GM19238 (cell line): ENCODE results near the gene ZFHX3.

ENCODE experiments used
- DNase-seq: peaks from one replicate; pipeline ENCODE4 v3.0.0; 2011; ENCODE audit warnings: low spot score; ENCODE audit not compliant: insufficient read length

ZFHX3 gene

DNA sequence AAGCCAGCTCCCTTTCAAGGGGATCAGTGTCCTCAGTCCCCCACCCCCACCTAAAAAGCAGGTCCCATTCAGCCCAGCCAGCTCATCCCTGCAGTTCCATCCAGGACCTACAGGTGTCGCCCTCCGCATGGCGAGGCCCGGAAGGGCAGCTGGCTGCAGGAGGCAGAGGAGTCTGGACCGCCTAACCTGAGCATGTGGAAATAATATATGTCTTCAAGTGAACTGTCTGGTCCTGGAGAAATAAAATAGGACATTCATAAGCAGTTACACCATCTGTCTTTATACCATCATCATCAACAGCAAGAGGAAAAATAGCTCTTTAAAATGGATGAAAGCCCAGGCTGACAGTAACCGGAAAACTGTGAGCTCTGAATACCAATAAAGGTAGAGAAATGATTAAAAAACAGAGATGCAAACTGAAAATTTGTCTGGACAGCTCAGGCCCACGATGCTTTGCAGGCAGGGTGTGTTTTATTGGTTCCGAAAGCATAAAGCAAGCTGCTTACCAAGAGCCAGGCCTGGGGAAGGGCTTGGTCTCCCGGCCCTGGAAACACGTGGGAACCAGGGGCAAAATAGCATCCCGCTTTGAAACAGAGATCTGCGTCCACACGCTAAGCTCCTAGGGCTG lies 215.2 kb downstream of the ZFHX3 start:
- peak; percentile 59 for DNase-seq

DNA sequence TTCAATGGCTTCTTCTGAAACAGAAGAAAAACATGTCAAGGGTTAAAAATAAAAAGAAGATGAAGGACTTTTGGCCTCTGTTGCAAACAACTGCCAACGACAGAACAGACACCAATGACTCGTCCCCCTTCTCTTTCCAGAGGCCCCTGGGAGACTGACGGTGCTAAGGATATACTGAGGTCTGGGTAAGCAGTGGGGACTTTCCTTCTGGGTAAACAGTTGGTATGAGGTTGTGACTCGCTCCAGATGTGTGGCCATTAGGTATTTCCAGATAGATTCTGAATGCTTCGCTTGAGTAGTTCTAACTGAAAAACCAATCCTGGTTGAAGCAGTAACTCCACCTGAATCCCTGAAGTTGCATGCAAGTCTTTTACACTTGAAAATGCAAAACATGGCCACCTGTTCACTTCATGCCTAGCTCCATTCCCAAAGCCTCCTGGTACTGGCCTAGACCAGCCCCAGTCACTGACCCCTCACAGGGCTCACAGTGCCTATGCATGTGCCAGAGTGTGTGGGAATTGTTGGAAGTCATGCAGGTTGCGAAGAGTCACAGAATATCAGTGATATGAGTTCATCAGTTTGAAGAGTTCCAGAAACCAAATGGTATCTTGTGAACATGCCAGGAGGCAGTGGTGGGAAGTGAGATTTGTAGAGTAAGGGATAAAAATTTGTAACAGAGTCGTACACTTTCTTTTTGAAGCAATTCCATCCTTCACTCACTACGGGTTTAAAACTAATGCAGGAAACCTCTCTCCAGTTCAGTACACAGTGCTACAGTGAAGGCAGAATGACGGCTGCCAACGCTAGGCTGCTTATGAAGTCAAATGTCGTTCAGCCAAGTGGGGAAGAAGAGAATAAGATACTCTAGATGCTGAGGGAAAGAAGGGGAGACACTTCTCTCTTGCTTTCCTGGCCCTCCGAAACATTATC lies 217.8 kb downstream of the ZFHX3 start:
- no peak for DNase-seq

DNA sequence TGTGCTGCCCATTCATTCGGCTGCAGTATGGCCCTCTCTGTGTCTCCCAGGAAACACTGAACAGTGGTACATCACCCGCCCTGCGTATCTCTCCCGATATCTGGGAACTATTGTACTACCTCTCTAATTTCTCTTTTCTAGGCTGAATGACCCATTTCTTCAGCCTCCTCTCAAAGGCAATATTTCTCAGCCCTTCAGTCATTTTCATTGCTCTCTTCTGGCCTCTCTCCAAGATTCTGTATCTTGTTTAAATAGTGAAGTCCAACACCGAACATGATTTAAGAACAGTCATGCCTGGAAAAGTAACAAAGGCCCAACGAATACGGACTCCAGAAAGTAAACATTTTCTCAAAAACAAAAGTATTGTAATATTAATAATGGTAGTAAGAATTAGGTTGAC lies 220.1 kb downstream of the ZFHX3 start:
- no peak for DNase-seq

DNA sequence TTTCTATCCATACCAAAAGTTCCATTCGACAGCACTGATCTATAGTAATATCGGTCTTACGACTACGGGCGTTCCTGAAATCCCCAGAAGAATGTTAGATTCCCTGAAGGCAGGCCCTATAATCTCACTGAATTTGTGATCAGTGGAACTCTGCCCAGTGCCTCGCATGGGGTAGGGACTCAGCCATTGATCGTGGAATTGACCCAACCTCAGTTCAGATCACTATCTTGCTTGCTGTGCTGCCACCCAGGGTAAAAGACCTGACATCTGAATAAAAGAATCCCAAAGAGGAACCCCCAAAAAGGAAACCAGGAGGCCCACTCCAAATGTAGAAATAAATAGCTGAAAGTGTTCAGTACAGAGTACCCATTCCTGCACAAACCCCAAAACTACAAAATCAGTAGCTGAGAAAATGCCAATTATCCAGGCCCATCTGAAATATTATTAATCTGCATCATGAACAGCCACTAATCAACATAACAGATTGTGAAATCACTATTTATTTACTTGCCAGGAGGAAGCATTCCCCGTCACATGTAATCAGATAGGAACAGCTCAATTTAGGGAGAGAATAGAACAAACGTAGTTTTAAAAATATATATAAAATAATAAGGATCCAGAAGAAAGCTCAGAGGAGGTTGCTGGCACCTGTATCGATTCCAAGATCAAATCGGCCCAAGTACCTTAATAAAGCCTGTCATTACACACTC lies 221.9 kb downstream of the ZFHX3 start:
- no peak for DNase-seq

DNA sequence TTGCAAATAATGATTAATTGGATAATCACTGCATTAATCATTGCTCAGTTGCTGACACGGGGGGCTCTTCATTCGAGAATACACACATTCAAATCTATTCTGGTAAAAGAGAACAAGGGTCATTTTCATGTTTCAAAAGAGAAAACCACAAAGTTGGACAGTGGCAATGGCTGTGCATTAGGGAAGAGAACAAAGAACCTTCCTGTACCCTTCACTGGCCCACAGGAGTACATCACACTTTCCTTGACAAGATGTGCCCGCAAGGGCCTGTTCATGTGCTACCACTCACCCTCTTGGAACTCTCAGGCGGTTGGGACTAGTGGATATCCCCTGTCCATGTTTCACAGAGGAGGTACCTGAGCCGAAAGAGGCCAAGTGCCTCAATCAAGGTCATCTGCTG lies 223.2 kb downstream of the ZFHX3 start:
- DNase-seq, result no peak

DNA sequence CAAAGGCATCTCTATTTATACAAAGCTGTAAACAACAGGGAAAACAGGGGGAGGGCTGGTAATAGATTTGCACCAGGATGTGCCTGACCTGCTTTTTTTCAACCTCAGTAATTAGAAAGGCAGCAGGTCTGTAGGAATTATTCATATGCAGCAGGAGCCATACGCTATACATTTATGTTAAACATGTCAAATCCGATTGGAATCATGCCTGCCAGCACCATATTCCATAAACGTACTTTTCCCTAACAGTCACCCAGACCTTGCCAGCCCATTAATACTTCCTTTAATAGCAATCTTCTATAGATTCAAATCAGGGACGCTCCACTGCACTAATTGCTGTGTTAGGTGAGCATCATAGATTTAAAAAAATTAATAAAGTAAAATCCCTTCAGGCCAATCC lies 223.9 kb downstream of the ZFHX3 start:
- no peak for DNase-seq

DNA sequence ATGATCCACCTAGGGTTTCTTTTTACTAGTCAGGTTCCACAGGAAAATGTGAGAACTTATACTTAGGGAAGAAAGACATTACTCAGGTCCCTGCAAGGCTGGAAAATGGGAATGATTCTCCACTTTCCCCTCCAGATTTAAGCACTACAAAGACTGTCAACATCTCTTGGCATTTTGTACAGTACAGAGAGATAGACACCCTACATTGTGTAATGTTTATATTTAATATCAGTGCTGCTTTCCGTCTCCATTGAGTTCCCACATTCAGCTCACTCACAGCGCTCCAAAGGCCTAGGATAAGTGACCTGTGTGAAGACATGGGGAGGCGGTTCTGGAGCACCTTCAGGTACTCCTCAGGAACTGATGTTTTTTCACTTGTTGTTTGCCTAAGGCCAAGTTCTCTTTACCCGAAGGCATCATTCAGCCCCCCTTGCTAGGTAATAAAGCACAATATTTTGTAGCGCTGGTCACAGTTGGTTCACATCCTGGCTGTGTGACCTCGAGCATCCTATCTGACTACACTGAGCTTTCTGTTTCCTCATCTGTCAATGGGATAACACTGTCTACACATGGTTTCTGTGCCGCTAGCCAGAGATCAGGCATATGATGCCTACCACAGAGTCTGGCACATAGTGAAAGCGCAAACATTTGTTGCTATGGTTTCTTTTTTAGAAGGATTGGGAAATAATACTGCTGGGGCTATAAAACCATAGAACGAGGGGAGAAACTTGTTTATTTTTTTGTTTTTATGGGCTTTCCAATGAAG lies 226.6 kb downstream of the ZFHX3 start:
- no peak for DNase-seq

DNA sequence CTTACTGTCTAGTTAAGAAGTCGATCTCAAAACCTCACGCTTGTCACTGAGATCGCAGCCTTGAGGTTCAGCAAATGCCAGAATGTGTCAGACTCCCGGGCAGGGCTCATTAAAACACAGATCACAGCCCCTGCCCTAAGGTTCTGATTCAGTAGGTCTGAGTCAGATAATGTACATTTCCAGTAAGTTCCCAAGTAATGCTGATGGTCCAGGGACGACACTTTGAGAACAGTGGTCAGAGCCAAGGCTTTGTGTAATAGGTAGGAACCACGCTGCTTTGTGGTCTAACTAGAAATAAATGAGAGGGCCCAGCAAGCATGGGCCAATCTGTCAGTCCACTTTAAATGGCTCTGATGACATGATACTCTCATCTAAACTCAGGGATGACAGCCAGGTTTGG lies 228.6 kb downstream of the ZFHX3 start:
- no peak for DNase-seq

DNA sequence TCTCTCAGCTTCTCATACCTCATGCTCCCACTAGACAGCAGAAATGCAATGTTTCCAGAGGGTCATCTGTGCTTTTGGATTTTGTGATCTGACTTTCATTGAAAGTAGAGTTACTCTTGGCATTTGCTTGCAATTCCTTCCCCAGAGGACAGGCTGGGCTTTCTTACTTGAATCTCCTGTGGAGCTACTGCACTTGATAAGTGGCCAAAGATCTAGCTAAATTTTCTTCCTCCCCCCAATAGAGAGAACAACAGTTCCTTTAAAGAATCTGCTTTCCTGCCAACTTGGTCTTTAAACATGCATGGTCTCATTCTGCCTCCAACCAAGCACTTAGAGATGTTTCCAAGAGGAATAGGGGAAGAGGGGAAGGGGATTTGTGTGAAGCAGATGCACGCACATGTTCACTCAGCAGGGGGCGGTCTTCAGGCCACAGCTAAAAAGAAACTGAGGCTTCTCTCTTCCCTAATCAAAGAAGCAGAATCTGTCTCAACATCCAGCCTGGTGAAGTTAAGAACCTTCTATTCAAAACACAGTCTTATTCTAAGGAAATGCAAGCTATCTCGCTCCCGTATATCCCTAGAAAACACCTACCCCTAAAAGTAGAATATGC lies 229.6 kb downstream of the ZFHX3 start:
- no peak for DNase-seq

DNA sequence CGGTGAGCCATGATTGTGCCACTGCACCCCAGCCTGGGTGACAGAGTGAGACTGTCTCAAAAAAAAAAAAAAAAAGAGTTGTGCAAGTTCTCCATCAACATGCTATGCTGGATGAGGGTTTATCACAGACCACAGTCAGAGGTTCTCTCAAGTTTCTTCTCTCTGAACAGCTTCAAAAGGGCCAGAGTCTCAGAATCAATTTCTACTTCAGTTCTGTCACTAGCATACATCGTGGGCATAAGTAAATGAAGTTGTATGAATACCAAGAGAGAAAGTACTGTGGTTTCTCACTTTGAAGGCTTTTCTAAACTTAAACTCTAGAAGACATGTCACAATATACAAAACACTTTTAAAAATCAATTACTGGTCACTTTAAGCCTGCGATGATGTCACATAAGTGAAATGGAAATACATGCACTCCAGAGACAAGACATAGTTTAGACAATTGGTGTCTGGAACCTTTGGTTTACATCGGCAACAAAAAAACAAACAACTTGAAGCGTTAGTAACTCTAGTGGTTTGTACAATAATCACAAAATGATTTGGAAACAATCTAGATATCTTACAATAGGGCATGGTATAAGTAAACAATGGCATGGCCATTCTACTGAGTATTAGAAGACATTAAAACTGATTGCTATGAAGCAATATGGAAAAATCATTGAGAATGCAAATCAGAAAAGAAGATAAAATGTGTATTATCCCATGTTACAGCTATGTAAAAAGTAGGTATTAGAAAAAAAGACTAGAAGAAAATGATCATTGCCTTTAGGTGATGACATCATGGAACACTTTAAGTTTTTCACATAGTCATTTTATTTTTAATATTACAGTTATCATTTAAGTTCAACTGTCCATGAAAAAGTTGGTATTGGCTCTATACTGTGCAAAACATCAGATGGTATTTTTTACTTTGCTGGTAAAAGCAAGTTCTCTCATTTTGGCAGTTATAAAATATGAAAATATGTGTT lies 232.3 kb downstream of the ZFHX3 start:
- DNase-seq, result no peak

DNA sequence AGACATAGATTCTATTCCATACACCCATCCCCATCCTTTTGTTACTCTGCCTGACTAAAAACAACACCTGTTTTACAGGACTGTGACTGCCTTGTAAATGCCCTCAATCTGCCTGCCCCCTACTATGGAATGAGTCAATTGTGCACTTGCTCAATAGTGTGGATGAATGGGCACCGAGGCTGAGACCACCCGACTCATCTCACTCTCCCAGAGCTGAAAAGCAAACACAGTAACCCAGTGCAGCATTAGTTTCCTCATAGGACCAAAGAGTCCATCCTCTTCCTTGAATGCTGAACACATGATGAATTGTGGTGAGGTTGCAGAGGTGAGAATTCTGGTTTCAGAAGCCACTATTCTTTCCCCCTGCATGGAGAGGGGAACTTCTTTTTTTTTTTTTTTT lies 233.7 kb downstream of the ZFHX3 start:
- DNase-seq, result no peak

DNA sequence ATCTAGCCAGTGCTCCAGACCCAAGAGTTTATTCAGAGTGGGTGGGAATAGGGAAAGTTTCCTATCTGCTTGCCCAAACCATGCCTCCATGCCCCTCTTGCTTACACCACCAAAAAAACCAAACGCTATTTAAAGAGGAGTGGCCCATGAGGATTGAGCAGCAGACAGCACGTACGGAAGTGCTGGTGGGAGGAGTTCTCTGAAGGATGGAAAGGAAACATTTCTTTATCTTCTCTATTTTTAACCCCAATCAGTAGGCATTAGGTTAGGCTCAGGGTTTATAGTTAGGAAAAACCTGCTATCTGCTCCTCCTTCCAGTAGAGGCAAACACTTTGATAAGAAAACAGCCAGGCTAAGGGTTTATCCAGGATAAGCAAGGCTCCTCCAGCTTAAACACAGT lies 235.3 kb downstream of the ZFHX3 start:
- DNase-seq, result no peak

DNA sequence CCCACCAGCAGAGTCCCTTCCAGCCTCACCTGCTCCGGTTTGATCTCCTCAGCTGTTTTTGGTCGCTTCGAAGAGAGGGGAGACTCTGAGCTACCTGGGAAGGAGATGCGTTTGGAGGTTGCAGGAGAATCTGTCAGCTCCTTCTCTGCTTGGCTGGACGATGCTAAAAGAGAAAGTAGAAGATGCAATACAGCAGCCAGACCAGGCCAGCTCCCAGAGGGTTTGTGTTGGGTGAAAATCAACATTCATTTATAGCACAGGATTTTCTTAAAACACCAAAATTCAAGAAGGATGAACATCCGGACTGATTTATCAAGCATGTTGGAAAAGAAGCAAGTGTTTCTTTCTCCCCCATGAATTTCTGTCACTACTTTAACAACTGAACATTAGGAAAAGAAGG lies 236.1 kb downstream of the ZFHX3 start:
- no peak for DNase-seq

DNA sequence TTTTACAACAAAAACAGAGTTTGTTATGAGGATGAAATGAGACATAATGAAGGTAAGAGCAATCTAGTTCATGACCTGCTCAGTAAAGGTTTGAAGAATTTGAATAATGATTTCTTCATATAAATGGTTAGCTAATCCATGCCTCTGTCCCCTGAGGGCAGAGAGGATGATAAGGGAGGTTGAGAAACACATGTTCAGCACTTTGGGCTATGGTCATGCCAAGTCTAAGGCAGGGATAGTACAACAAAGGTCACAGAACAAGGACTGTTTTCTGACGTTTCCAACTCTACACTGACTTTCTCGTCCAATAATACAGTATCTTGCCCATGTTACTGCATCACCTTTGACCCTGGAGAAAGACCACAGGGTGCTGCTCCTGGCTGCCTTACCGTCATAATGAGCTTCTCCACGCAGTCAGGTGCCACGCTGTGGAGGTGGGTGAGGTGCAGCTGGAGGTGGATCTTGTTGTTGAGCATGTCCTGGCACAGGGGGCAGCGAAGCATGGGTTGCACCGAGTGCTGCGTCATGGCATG lies 236.7 kb downstream of the ZFHX3 start:
- no peak for DNase-seq

DNA sequence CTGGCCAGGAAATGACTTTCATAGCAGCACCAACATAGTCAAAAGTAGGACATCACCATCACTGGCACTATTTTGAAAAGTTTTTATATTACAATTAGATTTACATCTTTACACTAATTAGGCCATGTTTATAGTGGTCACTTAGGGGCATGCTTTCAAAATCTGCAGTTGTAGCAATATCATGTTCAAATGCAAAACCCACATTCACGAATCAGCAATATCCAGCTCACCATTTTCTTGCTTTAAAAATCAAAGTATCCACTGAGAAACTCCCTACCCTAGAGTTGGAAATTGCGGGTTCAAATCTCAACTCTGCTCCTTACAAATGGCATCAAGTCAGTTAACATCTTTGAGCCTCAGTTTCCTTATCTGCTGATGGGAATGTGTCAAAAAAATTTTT lies 237.4 kb downstream of the ZFHX3 start:
- no peak for DNase-seq

DNA sequence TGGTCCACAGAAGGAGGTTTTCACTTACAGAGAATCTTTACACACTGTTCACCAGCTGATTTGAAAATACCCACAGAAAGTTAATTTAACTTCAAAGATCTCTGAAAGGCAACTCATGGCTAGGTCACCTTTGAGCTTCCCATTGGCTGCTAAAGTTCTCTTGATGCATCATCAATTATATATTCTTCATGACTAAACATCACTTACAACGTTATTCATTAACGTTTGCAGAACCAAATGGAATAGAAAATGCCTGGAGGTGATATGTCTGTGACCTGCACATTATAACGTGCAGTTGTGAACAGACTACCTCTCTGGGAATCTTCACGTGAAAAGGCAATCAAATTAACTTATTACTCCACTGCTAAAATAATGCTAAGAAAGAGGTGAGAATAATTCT lies 238.5 kb downstream of the ZFHX3 start:
- DNase-seq, result no peak

DNA sequence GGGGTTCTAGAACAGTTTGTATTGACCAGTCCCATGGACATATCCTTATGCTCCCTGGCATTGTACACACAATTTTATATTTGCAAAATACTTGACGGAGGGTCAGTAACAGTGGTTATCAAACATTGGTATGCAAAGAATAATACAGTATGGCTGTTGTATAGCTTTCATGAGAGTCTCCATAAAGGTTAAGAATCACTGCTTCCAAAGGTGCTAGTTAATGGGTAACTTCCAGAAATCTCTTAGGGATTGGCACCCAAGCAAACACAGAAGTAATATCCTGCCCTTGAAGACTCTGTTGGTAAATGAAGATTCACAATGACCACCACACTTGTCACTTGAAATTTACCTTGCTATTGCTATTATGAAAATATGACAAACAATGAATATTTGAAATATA lies 239.2 kb downstream of the ZFHX3 start:
- no peak for DNase-seq

DNA sequence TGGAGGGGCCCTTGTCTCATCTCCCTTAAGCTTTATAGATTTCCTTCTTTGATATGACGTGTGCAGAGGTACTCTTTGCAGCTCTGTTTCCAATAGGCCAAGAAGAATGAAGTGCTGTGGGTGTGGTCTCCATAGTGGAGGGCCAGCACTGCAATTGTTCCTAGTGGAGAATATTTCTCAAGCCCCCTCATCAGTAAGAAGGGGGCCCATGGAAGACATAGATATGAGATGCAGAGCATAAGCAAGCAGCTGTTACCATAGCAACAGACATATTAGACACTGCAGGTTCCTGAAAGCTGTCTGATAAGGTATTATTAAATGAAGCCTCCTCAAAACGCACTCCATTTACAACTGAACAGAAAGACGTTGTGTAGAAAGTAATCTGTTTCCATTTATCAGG lies 240.7 kb downstream of the ZFHX3 start:
- no peak for DNase-seq

DNA sequence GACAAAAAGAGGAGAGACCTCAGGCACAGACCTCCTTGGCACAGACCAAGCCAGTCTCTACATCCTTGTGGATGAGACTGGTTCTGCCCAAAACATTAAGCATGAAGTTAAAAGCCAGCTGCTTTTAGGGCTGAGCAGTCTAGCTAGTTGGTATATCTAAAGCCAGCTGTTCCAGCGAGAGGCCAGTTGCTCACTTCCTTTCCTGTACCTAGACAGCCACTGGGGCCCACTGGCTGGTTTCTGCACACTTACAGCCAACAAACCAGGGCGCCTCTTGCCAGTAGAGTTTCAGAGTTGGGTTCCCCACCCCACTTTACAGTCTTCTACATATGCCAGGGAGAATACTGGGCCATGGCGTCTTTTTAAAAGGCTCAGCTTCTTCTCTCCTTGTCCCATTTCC lies 242.4 kb downstream of the ZFHX3 start:
- DNase-seq, result no peak
